Measurements from ENCODE around the gene FBXO9. TPM values are rescaled to one million over a fixed set of nuclear protein-coding genes. Genes with fewer than 3 reads are reported as not detected.

Gene FBXO9
- polyA plus RNA-seq, 3 donors = 47.7 to 105 (median 61.5) TPM

DNA sequence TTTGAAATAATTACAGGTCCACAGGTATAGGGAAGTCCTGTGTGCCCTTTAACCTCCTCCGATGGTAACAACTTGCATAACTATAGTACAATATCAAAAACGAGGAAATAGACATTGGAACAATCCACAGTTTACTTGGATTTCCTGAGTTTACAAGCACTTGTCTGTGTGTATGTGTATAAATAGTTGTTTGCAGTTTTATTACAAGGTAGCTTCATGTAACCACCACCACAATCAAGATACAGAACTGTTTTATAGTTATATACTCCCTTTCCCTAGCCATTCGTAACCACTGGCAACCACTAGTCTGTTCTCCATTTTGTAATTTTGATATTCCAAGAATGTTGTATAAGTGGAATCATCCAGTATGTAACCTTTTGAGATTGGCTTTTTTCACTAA is 9.1 kb downstream of the FBXO9 start:
- H3K27ac Mint-ChIP-seq = no peak overlapping the region
- TF ChIP-seq, protein P1, sequence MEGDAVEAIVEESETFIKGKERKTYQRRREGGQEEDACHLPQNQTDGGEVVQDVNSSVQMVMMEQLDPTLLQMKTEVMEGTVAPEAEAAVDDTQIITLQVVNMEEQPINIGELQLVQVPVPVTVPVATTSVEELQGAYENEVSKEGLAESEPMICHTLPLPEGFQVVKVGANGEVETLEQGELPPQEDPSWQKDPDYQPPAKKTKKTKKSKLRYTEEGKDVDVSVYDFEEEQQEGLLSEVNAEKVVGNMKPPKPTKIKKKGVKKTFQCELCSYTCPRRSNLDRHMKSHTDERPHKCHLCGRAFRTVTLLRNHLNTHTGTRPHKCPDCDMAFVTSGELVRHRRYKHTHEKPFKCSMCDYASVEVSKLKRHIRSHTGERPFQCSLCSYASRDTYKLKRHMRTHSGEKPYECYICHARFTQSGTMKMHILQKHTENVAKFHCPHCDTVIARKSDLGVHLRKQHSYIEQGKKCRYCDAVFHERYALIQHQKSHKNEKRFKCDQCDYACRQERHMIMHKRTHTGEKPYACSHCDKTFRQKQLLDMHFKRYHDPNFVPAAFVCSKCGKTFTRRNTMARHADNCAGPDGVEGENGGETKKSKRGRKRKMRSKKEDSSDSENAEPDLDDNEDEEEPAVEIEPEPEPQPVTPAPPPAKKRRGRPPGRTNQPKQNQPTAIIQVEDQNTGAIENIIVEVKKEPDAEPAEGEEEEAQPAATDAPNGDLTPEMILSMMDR (IDR thresholded peaks at IDR 0.05) = no peak
- Histone ChIP-seq H3K4me2 (replicated peaks; ENCODE audit: extremely low read depth, low read length, poor library complexity, severe bottlenecking) (no peak overlapping the region), H3K79me2 (ENCODE audit: insufficient read depth, low read length) (peaks cover 60% of the 10 kb centered on the region), H3K36me3 (replicated peaks in 1 of 2; ENCODE audit: control insufficient read depth in 1 of 2, insufficient read depth in 2 of 2, low read length in 2 of 2) (peaks cover 70 to 79% of the 10 kb centered on the region in 2 donors), H3K4me3 (replicated peaks in 1 of 3; ENCODE audit: low read depth in 2 of 3, low read length in 3 of 3) (no peak overlapping the region), H4K20me1 (ENCODE audit: insufficient read depth, low read length) (peaks cover 17% of the 10 kb centered on the region), H2AFZ (ENCODE audit: insufficient read depth, low read depth, low read length, poor library complexity, severe bottlenecking) (no peak overlapping the region), H3K9ac (ENCODE audit: insufficient read depth, low read length, poor library complexity, severe bottlenecking) (no peak overlapping the region), H3K9me3 (replicated peaks in 1 of 2; ENCODE audit: control insufficient read depth in 1 of 2, insufficient read depth in 1 of 2, low read length in 2 of 2) (no peaks in the 10 kb centered on the region), H3K4me1 (ENCODE audit: control insufficient read depth in 1 of 2, insufficient read depth in 2 of 2, low read length in 2 of 2) (peaks cover 12 to 18% of the 10 kb centered on the region in 2 donors), H3K27ac (ENCODE audit: low read depth in 1 of 2, low read length in 2 of 2) (no peak overlapping the region), H3K27me3 (ENCODE audit: control insufficient read depth in 2 of 2, insufficient read depth in 2 of 2, low read length in 2 of 2) (no peaks in the 10 kb centered on the region)
- no peaks in the 10 kb centered on the region for H3K27me3 Mint-ChIP-seq (ENCODE audit: low read depth in 3 of 3)
- peaks cover 24% of the 10 kb centered on the region for H3K4me1 Mint-ChIP-seq
- peaks cover 43 to 51% of the 10 kb centered on the region in 2 donors for H3K36me3 Mint-ChIP-seq
- intact Hi-C loops (cut with micrococcal nuclease) = no loop called here
- no peak for DNase-seq
- WGBS (ENCODE audit: insufficient coverage) = no CpG with 5 or more reads among the region's 3 CpGs
- H3K9me3 Mint-ChIP-seq = no peaks in the 10 kb centered on the region
- H3K4me3 Mint-ChIP-seq = no peak overlapping the region

DNA sequence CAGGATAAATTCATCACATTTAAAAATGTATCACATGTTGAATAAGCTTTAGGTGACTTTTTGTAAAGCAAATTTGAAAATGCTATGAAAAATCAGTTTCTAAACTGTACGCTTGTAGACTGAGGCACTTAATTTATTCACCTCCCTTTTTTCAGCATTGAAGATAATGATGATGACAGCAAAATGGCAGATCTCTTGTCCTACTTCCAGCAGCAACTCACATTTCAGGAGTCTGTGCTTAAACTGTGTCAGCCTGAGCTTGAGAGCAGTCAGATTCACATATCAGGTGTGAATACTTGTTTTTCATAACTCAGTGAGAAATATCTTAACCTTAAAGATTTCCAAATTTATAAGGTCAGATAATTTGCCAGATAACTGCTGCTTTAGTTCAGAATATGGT is 15.6 kb downstream of the FBXO9 start:
- H3K27me3 ChIP-seq (ENCODE audit: control insufficient read depth in 2 of 2, insufficient read depth in 2 of 2, low read length in 2 of 2) = no peaks in the 10 kb centered on the region
- Mint-ChIP-seq H3K36me3 (peaks cover 67 to 71% of the 10 kb centered on the region in 2 donors), H3K27ac (peak overlapping the region in 1 of 7 donors; percentile 50), H3K4me3 (no peak overlapping the region), H3K9me3 (no peaks in the 10 kb centered on the region), H3K27me3 (ENCODE audit: low read depth in 3 of 3) (no peaks in the 10 kb centered on the region), H3K4me1 (peaks cover 15% of the 10 kb centered on the region)
- H3K9me3 ChIP-seq (replicated peaks in 1 of 2; ENCODE audit: control insufficient read depth in 1 of 2, insufficient read depth in 1 of 2, low read length in 2 of 2) = no peaks in the 10 kb centered on the region
- H4K20me1 ChIP-seq (ENCODE audit: insufficient read depth, low read length) = peaks cover 4% of the 10 kb centered on the region
- peak overlapping the region in 1 of 2 donors; percentile 12 for H3K27ac ChIP-seq (ENCODE audit: low read depth in 1 of 2, low read length in 2 of 2)
- no peak overlapping the region for H3K9ac ChIP-seq (ENCODE audit: insufficient read depth, low read length, poor library complexity, severe bottlenecking)
- peaks cover 91 to 92% of the 10 kb centered on the region in 2 donors for H3K36me3 ChIP-seq (replicated peaks in 1 of 2; ENCODE audit: control insufficient read depth in 1 of 2, insufficient read depth in 2 of 2, low read length in 2 of 2)
- no peak overlapping the region for H3K4me3 ChIP-seq (replicated peaks in 1 of 3; ENCODE audit: low read depth in 2 of 3, low read length in 3 of 3)
- WGBS (ENCODE audit: insufficient coverage) = no CpG with 5 or more reads among the region's 1 CpG
- DNase-seq = no peak
- intact Hi-C loops (cut with micrococcal nuclease) = no loop called here
- TF ChIP-seq, protein P1 (IDR thresholded peaks at IDR 0.05) = no peak
- H3K4me2 ChIP-seq (replicated peaks; ENCODE audit: extremely low read depth, low read length, poor library complexity, severe bottlenecking) = no peak overlapping the region
- peaks cover 9% of the 10 kb centered on the region for H3K79me2 ChIP-seq (ENCODE audit: insufficient read depth, low read length)
- peaks cover 12 to 15% of the 10 kb centered on the region in 2 donors for H3K4me1 ChIP-seq (ENCODE audit: control insufficient read depth in 1 of 2, insufficient read depth in 2 of 2, low read length in 2 of 2)
- H2AFZ ChIP-seq (ENCODE audit: insufficient read depth, low read depth, low read length, poor library complexity, severe bottlenecking) = no peak overlapping the region

All from CD14-positive monocyte (primary cell).